GM21367 (cell line): ENCODE data around the gene KCNH4.
A peak's percentile ranks its signal among the peaks of the same experiment; 100 is the strongest.

Experiments
- ATAC-seq: cut with Tn5 transposase; IDR thresholded peaks from one replicate; pipeline ENCODE4 v1.9.1; 2021; ENCODE audit not compliant: unreplicated experiment

The KCNH4 gene

DNA sequence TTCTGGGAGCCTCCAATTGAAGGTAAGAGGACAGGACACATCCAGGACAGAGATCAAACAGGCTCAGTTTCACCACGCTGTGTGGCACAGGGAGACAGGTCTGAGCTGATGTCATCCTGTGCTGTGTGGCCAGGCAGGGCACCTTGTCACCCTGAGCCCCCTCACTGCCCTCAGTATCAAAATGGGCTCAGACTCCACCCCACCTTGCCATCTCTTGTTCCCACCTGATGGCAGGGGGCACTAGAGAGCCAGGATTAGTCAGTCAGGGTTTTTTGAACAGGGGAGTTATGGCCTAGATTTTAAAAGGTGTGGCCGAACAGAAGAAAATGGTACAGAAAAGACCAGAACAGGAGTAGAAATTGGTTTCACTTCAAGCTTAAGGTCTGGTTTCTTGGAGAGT, 62.4 kb downstream of the KCNH4 start:
- ATAC-seq: no peak

DNA sequence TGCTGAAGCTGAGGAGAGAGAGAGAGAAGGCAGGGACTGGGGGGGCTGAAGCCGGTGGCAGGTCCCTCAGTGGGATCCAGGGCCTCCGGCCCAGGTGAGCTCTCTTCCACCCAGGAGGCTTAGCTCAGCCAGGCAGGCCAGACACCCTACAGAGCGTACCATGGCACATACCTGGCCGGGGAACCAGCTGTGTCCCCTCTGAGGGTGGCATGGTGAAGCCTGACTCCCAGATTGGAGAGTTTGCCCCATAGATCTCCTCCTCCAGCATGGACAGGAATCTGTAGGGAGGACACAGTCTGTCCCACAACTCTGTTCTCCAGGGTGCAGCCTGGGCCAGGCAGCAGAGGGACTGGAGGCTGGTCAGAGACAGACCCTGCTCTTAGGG, 62.8 kb downstream of the KCNH4 start:
- ATAC-seq: no peak

DNA sequence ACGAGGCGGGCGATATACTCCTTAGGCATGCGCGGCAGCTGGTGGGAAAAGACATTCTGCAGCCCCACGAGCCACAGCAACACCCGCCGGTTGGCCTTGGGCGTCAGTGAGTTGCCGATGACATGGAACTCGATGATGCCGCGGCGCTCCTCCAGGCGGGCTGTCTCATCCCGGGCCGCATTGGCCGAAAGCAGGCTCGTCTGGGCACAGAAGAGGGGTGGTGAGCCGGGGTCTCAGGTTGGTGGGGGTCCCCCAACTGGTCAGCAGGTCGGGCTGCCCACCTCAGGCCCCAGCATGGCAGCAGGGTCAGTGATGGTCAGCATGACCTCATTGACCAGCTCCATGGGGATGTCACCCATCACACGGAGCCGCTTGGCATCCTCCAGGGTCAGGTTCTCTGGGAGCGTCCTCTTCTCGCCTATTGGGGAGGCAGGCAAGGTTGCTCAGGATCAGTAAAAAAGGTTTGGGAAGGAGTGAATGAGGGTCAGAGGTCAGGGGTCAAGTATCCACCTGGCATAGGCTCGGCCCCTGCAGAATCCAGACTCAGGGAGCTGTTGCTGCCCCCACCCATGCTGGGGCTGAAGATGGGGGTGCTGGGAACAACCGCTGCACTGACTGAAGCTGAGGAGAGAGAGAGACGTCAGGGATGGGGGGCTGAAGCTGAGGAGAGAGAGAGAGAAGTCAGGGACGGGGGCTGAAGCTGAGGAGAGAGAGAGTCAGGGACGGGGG, 63.4 kb downstream of the KCNH4 start:
- no peak for ATAC-seq

DNA sequence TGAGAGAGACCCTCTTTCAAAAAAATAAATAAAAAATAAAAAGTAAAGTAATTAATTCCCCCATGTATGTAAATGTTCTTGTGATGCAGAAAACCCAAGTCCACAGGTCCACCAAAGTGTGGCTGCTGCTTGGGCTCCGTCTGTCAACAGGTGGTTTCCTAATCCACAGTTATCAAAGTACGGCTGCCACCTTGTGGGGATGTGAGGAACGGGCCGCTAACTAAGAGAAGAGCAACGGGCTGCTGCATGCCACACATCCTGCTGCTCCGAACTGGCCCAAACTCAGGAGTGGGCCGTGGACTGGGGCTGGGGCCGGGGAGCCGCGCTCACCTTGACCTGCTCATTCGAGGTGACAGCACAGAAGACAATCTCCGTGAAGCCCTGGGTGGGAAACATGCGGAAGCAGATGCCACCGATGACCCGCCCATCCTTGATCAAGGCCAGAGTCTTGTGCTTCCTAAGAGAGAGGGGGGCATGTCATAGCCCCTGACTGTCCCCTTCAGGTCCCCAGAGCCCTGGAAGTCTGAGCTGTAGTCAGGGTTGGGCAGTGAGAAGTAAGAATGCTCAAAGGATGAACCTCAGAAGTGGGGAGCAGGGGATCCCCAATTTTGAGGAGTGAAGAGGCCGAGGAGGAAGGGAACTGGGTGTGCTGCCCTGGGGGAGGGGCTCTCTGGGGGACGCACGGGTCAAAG, 64.1 kb downstream of the KCNH4 start:
- no peak for ATAC-seq

DNA sequence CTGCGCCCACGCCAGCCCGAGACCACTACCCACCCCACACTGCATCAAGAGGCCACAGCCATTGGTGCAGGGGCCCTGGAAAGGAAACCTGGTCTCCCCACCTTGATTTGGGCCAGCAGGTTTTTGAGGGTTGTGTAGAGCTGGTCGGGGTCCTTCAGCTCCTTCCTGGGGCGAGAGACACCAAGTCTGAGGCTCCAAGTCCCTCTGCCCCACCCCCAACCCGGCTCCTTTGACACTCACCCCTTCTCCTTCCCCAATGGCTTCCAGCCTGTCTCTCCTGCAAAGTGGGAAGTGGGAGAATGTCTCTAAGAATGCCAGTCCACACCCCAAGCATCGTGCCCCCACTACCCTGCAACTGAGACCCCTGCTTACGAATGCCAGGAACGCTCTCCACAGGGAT, 66.8 kb downstream of the KCNH4 start:
- ATAC-seq: no peak

DNA sequence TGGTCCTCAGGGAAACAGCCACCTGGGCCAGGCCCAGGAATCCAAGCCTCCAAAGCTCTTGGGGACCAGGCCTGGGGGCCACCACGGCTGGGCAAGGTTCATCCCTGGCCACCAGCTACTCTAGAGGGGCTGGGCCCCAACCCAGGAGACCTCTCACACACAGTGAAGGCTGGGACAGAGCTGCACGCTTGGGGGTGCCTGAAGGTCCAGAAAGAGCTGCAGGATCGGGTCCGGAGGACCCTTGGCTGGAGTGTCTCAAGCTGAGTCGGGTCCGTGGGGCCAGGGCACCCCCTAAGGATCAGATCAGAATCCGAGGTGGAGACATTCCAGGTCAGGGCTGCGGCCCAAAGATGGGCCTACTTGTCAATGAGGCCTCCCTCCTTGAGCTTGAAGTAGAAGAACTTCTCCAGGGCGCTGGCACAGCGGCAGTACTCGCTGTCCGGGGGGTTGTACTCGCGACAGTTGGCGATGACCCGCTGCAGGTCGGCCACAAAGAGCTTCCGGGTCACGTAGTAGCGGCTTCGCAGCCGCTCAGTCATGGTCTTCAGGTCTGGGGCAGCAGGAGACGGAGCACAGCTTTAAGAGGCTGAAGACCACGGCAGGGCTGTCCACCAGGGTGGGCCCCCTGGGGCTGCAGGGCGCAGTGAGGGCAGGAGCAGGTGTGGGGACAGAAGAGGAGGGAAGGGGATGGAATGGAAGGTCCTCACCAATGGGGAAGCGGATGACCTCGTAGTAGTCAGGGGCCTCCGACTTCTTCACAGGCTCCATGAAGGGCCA, 67.5 kb downstream of the KCNH4 start:
- ATAC-seq: no peak

DNA sequence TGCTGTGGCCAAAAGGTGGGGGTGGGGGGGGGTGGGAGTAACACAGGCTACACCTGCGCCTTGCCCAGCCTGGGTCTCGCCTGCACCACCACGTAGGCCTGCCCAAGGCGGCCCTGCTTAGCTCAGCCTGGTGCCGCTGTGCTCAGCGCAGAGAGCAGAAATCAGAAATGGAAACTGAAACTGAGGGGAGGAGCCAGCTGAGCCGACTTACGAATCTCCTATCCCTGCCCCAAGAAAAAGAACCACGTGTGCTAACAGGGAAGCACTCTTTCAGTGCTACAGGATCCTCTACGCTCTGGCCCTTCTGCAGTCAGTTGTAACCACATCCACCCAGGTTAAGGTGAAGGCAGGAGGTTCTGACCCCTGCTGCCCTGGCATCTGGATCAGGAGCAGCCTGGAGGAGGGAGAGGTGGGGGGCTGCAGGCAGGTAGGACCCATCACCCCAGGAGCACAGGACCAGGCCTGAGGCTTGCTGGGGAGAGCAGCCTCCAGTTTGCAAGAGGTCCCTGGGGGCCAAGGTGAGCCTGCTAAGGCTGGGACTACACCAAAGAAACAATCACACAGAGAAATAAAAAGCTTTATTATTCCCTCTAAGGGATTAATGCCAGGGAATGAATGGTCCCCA, 68.3 kb downstream of the KCNH4 start, which contains the start of gene DHX58:
Gene DHX58 (minus strand): TSS at position 163 of the 625 bp plus-strand sequence. CDS start 822 bp downstream, outside the sequence.
- ATAC-seq: peak; percentile 39

DNA sequence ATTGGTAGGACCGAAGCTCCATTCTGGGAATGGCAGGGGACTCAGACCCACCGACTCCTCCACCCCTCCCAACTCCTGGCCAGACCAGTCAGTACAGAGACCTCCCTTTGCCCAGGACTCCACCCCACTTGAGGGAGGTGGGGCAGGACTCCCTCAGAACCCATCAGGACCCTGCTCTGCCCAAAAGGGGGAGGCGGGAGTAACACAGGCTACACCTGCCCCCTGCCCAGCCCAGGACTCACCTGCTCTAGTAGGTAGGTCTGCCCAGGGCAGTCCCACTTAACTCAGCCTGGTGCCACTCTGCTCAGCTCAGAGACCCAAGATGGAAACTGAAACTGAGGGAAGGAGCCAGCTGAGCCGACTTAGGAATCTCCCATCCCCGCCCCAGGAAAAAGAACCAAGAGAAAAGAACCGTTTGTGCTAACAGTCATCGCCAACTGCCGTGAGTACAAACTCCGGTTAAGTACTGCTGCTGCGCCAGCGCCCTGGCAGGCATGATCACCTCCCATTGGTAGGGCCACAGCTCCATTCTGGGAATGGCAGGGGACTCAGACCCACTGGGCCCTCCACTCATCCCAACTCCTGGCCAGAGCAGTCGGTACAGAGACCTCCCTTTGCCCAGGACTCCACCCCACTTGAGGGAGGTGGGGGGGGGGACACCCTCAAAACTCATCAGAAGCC, 68.9 kb downstream of the KCNH4 start:
- no peak for ATAC-seq

DNA sequence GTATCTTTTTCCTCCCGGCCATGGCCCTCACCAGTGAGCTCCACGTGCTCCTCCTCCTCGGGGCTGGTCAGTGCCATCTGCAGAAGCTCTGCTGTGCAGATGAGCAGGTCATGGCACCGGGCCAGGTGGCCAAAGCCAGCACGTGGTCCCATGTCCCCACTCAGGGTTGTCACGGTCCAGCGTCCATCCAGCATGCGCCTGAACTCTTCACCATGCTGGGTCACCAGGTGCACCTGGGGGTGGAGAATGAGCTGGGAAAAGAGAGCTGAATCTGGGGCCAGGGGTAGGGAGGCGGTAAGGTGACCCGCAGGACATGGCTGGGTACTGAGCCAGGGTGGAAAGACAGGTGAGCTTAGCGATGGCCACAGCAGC, 69.7 kb downstream of the KCNH4 start:
- ATAC-seq: no peak

DNA sequence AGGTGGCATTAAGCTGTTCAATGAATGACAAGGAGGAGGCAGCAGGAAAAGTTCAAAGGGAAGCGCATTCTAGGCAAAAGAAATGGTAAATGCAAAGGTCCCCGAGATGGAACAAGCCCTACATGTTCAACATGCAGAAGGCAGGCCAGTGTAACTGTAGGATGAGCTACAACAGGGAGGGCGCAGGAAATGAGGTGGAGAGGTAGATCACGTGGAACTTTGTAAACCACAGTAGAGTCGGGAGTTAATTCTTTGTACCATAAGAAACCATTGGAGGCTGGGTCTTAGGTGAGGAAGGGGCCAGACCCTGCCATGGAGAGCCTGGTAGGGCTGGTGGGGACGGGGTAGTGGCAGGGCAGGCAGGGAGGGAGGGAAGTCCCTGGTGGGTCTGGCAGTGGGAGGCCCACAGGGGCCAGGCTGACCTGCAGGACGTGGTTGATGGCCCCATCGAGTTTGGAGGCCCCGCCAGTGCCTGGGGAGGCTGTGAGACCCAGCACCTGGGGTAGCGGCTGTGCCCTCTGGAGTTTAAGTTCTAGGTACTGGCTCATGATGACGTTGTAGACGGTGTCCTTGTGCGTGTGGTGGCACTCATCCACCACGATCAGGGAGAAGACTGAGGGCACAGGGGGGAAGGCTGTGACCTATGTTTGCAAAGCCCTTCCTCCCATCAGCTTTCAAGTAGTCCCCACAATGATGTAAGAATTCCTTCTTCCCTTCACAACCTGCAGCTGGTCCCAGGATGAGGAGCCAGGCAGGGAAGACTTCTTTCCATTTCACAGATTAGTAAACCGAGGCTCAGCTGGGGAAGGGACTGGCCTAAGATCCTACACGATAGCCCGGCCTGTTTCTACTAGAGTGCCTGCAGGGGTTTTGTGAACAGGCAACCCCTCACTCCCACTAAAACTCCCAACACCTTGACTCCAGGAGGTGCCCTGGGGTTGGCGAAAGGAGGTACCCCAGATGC, 70.4 kb downstream of the KCNH4 start:
- no peak for ATAC-seq

DNA sequence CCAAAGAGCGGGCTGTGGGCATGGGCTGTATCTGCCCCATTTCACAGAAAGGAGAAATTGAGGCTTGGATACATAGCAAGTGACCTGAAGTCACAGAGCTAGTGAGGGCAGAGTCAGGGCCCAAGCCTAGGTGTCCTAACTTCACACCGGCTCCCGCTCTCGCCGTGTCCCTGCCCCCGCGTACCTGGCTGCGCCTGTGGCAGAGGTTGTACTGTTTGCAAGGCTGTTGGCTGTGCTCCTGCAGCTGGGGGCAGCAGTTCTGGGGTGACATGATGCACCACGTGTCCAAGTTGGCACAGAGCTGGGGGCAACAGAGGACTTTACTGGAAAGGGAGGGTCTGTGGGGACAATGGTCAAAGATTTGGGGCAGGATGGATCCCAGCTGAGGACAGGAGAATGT, 71.9 kb downstream of the KCNH4 start:
- no peak for ATAC-seq

DNA sequence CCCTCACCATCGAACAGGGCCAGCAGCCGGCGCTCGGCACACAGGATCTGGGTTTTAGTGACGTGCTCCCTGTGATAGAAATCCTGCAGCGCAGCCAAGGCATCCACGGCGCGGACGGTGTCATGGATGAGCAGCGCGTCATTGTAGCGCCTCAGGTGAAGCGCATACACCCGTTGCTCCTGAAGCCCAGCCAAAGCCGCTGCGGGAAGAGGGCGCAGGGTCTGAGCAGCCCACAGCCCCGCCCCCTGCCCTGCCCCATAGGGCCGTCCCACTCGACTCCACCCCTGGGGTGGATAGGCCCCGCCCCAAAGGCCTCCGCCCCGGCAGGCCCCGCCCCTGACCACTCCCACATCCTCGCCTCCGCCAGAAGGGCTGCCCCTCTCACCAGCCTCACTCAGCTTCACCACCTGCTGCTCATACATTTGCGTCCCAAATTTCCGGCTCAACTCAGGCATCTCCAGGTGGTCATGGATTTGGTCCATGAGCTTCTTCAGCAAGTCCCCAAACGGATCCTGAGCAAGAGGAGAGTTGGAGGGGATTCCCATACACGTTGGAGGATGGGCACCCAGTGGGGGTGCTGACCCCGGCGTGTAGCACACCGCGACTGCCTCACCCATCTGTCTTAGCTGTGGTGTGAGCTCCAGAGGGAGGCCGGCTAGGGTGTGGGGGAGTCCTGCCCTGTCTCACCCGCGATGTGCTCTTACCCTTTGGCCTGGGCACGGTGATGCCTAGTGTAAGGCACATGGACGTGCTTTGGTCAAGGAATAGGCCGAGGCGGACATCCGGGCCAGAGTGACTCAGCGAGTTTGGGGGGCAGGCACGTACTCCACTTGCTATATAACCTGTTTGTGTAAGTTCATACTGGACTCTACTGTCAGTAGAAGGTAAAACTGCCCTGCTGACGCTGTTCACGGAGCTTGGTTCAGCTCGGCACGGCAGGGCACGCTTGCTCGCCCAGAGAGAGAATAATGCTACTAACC, 73.1 kb downstream of the KCNH4 start:
- ATAC-seq: peak; percentile 46

DNA sequence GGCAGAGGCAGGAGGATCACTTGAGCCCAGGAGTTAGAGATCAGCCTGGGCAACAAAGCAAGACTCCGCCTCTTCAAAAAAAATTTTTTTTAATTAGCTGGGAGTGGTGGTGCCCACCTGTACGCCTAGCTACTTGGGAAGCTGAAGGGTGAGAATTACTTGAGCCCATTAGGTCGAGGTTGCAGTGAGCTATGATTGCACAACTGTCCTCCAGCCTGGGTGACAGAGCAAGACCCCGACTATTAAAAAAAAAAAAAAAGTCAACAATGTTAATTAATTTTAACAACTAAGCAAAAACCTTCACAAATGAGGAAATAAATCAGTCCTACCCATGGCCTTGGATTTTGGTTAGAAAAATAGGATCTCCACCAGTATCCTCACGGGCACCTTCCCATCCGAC, 73.8 kb downstream of the KCNH4 start:
- ATAC-seq: no peak
